Activated T-helper 2 cell treated with anti-CD3 and anti-CD28 coated beads, Interferon-gamma antibody, Interleukin-2, Interleukin-4, amounts not matched to agents 10 μg/mL and 5 μg/mL and 100 μg/mL, durations not matched to agents 14 hours and 24 hours and 36 hours (primary cell): ENCODE data around the gene CAMK1D. TPM values are rescaled to one million over a fixed set of nuclear protein-coding genes. Genes with fewer than 3 reads are reported as not detected.
"Not testable (repeated sequence)": the region's sequence is repeated elsewhere in the genome, so short reads cannot be mapped to it uniquely, and the experiment has no call there.

Source experiments
- DNase-seq: peaks from one replicate; pipeline ENCODE4 v3.0.0; 2021; ENCODE audit warnings: low spot score
- H3K27ac Mint-ChIP-seq: one replicate; pipeline ENCODE4 v1.8.0; 2021; ENCODE audit warnings: mixed read lengths
- H3K27me3 Mint-ChIP-seq: one replicate; pipeline ENCODE4 v1.8.0; 2021; ENCODE audit warnings: low read depth, mixed read lengths
- H3K36me3 Mint-ChIP-seq: one replicate; pipeline ENCODE4 v1.8.0; 2021; ENCODE audit warnings: low read depth, mixed read lengths
- H3K4me1 Mint-ChIP-seq: one replicate; pipeline ENCODE4 v1.8.0; 2021; ENCODE audit warnings: low read depth, mixed read lengths
- H3K4me3 Mint-ChIP-seq: one replicate; pipeline ENCODE4 v1.8.0; 2021; ENCODE audit warnings: low read depth, mild to moderate bottlenecking, moderate library complexity, mixed read lengths
- H3K9me3 Mint-ChIP-seq: one replicate; pipeline ENCODE4 v1.8.0; 2021; ENCODE audit warnings: mixed read lengths
- intact Hi-C: fragments of 100-400 bp; cut with micrococcal nuclease; formaldehyde crosslinking; loops from one replicate; pipeline ENCODE4 v1.15.1; 2023
- total RNA-seq: library from RNA; stranded (reverse); gene quantifications from 2 replicates; pipeline ENCODE4 v1.2.3, GENCODE V29; 2022

Gene CAMK1D
- total RNA-seq, 1 donor from 2014 or later = 5.7 TPM

GRCh38 chr10:12328312-12328711 is 21.0 kb upstream of the CAMK1D start:
- H3K27ac Mint-ChIP-seq, H3K9me3 Mint-ChIP-seq, intact Hi-C loops, H3K4me3 Mint-ChIP-seq, DNase-seq, H3K36me3 Mint-ChIP-seq, H3K4me1 Mint-ChIP-seq, H3K27me3 Mint-ChIP-seq: not testable (repeated sequence)

- H3K27me3 Mint-ChIP-seq = peaks cover 12% of the 10 kb centered on the region
- no peaks in the 10 kb centered on the region for H3K36me3 Mint-ChIP-seq
- no peaks in the 10 kb centered on the region for H3K9me3 Mint-ChIP-seq
- peaks cover 7% of the 10 kb centered on the region for H3K4me1 Mint-ChIP-seq
- no peak for DNase-seq
- intact Hi-C loops = no loop called here
- no peak overlapping the region for H3K27ac Mint-ChIP-seq
- H3K4me3 Mint-ChIP-seq = no peak overlapping the region
These were observed 16.6 kb upstream of the CAMK1D start for GRCh38 chr10:12332572-12333379.

- H3K27ac Mint-ChIP-seq = peak overlapping the region; percentile 46
- H3K4me3 Mint-ChIP-seq = no peak overlapping the region
These were observed 15.8 kb upstream of the CAMK1D start for GRCh38 chr10:12333380-12334185.

DNA sequence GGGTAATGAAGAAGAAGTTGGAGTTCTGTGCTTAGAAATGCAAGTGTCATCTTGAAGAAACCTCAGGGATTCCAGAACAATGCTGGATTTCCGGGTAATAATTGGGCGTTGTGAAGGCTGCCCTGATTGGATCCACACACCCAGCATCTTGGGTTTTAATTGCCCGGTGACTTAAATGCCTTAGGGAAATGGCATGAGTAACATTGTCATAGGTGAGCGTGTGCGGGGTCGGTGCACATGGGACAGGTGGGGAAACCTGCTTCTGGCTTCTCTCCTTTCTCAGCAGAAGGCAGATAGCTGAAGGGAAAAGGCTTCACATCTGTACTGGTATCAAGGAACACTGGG is 15.2 kb upstream of the CAMK1D start:
- intact Hi-C loops = no loop called here
- peaks cover 7% of the 10 kb centered on the region for H3K4me1 Mint-ChIP-seq
- peaks cover 15% of the 10 kb centered on the region for H3K27me3 Mint-ChIP-seq
- no peaks in the 10 kb centered on the region for H3K9me3 Mint-ChIP-seq
- H3K36me3 Mint-ChIP-seq = no peaks in the 10 kb centered on the region
- DNase-seq = no peak
- H3K27ac Mint-ChIP-seq = no peak overlapping the region
- H3K4me3 Mint-ChIP-seq = no peak overlapping the region

More at GRCh38 chr10:12333380-12334185, 15.8 kb upstream of the CAMK1D start:
- Mint-ChIP-seq H3K9me3 (no peaks in the 10 kb centered on the region), H3K36me3 (no peaks in the 10 kb centered on the region), H3K4me1 (peaks cover 7% of the 10 kb centered on the region), H3K27me3 (peaks cover 12% of the 10 kb centered on the region)
- DNase-seq = no peak
- intact Hi-C loops = no loop called here

DNA sequence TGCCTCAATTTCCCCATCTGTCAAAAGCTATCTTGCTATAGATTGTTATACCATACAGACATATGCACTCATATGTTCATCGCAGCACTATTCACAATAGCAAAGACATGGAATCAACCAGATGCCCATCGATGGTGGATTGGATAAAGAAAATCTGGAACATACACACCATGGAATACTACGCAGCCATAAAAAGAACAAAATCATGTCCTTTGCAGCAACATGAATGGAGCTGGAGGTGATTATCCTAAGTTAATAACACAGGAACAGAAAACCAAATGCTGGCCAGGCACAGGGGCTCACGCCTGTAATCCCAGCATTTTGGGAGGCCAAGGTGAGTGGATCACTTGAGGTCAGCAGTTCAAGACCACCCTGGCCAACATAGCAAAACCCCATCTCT is 14.2 kb upstream of the CAMK1D start:
- H3K4me3 Mint-ChIP-seq, DNase-seq, H3K36me3 Mint-ChIP-seq, intact Hi-C loops, H3K9me3 Mint-ChIP-seq, H3K27ac Mint-ChIP-seq, H3K4me1 Mint-ChIP-seq: not testable (repeated sequence)
- peaks cover 19% of the 10 kb centered on the region for H3K27me3 Mint-ChIP-seq

DNA sequence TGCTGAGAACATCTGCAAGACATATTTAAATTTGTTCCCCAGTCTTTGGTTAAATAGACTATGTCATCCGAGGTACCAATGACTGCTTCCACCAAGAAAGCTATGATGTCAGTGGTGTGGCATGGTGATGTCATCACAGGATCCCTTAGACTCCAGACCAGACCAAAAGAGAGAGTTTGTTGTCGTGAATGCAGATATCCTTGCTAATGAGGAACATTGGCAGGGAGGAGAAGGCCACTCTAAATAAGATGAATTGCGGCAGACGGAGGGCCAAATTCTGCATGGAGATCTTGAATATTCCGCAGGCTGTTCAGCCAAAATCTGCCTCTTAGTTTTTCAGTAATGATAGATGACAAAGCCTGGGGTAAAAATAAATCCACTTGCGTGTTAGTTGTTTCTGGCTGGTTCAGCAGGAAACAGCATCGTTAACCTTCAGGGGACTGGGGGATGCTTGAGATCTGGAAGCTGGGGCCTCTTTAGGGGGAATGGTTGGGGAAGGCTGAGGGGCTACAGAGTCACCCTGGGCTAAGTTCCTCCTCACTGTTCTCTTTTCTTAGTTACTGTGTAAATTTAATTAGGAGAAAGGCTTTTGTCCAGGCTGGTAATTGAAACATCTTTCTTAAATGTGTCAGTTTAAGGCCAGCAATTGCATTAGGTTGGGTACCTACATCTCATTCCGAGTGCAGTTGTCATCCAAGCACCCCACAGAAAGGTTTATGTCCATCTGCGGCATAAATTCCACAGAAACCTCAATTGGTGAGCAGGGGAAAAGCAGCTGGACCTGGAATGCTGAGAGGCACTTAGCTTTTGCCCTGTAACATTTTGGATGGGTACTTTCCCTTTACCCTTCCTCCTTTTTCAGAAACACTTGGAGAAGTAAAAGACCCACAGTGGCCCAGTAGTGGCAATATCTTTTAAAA is 11.6 kb upstream of the CAMK1D start:
- Mint-ChIP-seq H3K27ac (no peak overlapping the region), H3K27me3 (peaks cover 31% of the 10 kb centered on the region), H3K36me3 (no peaks in the 10 kb centered on the region), H3K4me1 (peaks cover 10% of the 10 kb centered on the region), H3K9me3 (no peaks in the 10 kb centered on the region), H3K4me3 (no peak overlapping the region)
- no peak for DNase-seq
- intact Hi-C loops = no loop called here

- no peaks in the 10 kb centered on the region for H3K9me3 Mint-ChIP-seq
- no peak overlapping the region for H3K4me3 Mint-ChIP-seq
- H3K27me3 Mint-ChIP-seq = peaks cover 33% of the 10 kb centered on the region
- peaks cover 4% of the 10 kb centered on the region for H3K4me1 Mint-ChIP-seq
- H3K36me3 Mint-ChIP-seq = no peaks in the 10 kb centered on the region
- H3K27ac Mint-ChIP-seq = no peak overlapping the region
- intact Hi-C loops = no loop called here
- DNase-seq = no peak
These were observed 10.4 kb upstream of the CAMK1D start for GRCh38 chr10:12338981-12339380.

DNA sequence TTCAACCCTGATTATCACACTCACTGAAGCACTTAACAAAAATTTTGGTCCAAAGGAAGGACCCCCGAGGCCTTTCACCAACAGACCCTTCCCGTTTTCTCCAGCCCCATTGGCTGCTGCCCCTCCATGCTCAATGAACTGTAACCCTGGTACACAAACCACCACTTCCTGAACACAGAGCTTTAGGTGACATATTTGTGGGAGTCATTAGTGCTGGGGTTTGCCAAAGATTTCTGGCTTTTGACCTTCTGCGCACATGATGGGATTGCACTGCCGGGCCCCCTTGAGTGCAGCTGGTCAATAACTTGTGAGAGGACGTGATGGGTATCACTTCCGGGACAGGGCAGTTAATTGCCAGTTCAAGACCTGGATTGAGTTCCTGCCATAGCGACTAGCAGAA is 9.0 kb upstream of the CAMK1D start:
- Mint-ChIP-seq H3K36me3 (no peaks in the 10 kb centered on the region), H3K4me1 (peaks cover 5% of the 10 kb centered on the region), H3K9me3 (no peaks in the 10 kb centered on the region), H3K27me3 (peaks cover 37% of the 10 kb centered on the region), H3K27ac (no peak overlapping the region), H3K4me3 (no peak overlapping the region)
- no peak for DNase-seq
- intact Hi-C loops = no loop called here

GRCh38 chr10:12340937-12341336 is 8.4 kb upstream of the CAMK1D start:
- intact Hi-C loops = no loop called here
- no peak overlapping the region for H3K27ac Mint-ChIP-seq
- H3K9me3 Mint-ChIP-seq = no peaks in the 10 kb centered on the region
- no peaks in the 10 kb centered on the region for H3K36me3 Mint-ChIP-seq
- H3K27me3 Mint-ChIP-seq = peaks cover 37% of the 10 kb centered on the region
- no peak for DNase-seq
- H3K4me3 Mint-ChIP-seq = no peak overlapping the region
- H3K4me1 Mint-ChIP-seq = peaks cover 5% of the 10 kb centered on the region

GRCh38 chr10:12341526-12341925 is 7.8 kb upstream of the CAMK1D start:
- Mint-ChIP-seq H3K9me3 (no peaks in the 10 kb centered on the region), H3K36me3 (no peaks in the 10 kb centered on the region), H3K27me3 (peaks cover 37% of the 10 kb centered on the region), H3K4me3 (no peak overlapping the region), H3K27ac (no peak overlapping the region), H3K4me1 (peaks cover 5% of the 10 kb centered on the region)
- intact Hi-C loops = no loop called here
- DNase-seq = no peak

GRCh38 chr10:12344375-12345110 is 4.8 kb upstream of the CAMK1D start:
- Mint-ChIP-seq H3K36me3 (no peaks in the 10 kb centered on the region), H3K27ac (no peak overlapping the region), H3K9me3 (no peaks in the 10 kb centered on the region), H3K4me1 (peaks cover 16% of the 10 kb centered on the region), H3K4me3 (no peak overlapping the region), H3K27me3 (peaks cover 45% of the 10 kb centered on the region)
- no peak for DNase-seq
- intact Hi-C loops = loop anchor here (5.0 kb wide), 1 partner anchor 68 kb away; no protein-coding TSS in a partner anchor

GRCh38 chr10:12346707-12347106 is 2.6 kb upstream of the CAMK1D start:
- H3K36me3 Mint-ChIP-seq = no peaks in the 10 kb centered on the region

More at GRCh38 chr10:12346707-12347106, 2.6 kb upstream of the CAMK1D start:
- no peak overlapping the region for H3K27ac Mint-ChIP-seq
- peaks cover 40% of the 10 kb centered on the region for H3K27me3 Mint-ChIP-seq
- peaks cover 21% of the 10 kb centered on the region for H3K4me1 Mint-ChIP-seq
- H3K9me3 Mint-ChIP-seq = no peaks in the 10 kb centered on the region
- intact Hi-C loops = loop anchor here (5.0 kb wide), 1 partner anchor 66 kb away; no protein-coding TSS in a partner anchor
- H3K4me3 Mint-ChIP-seq = no peak overlapping the region
- no peak for DNase-seq
